Sigmoid colon (tissue), 4 donors: ENCODE results near the gene UST.

Source experiments
- EP300 ChIP-seq, 4 donors: sonication (generic); formaldehyde crosslinking; IDR thresholded peaks; one replicate each; pipeline ENCODE4 v1.6.1; 2017; ENCODE audit warnings: antibody characterized with exemption in 4 of 4
- POLR2A ChIP-seq, 2 donors: fragments of 450-650 bp; IDR thresholded peaks; one replicate each; pipeline ENCODE4 v1.6.1; 2016; ENCODE audit warnings: antibody characterized with exemption in 2 of 2, mild to moderate bottlenecking in 2 of 2, moderate library complexity in 2 of 2
- POLR2AphosphoS5 ChIP-seq, 4 donors: sonication (generic); formaldehyde crosslinking; IDR thresholded peaks; one replicate each; pipeline ENCODE4 v1.6.1; 2017; ENCODE audit warnings: antibody characterized with exemption in 4 of 4
- TF ChIP-seq, protein P1 (sequence below), 4 experiments: fragments of 450-650 bp in 3 of 4; fragments of 200-600 bp in 1 of 4; IDR thresholded peaks; one replicate each; pipeline ENCODE4 v1.5.1; 2016 to 2019; ENCODE audit warnings: antibody characterized with exemption in 4 of 4, mild to moderate bottlenecking in 3 of 4, moderate library complexity in 2 of 4

DNA sequence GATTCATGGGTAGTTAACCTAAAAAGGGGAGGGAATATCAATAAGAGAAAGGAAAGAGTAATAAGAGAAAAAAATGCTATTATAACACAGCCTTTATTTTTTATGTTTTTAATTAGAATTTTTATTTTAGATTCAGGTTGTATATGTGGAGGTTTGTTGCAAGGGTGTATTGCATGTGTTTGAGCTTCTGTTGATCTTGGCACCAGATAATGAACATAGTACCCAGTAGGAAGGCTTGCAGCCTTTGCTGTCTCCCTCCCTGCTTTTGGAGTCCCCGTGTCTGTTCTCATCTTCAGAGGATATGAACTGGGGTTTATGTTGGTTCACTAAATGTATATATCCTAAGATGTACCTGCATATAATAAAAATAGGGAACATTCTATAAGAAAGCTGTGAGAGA lies 250.0 kb downstream of the UST start:
- TF ChIP-seq, protein P1, sequence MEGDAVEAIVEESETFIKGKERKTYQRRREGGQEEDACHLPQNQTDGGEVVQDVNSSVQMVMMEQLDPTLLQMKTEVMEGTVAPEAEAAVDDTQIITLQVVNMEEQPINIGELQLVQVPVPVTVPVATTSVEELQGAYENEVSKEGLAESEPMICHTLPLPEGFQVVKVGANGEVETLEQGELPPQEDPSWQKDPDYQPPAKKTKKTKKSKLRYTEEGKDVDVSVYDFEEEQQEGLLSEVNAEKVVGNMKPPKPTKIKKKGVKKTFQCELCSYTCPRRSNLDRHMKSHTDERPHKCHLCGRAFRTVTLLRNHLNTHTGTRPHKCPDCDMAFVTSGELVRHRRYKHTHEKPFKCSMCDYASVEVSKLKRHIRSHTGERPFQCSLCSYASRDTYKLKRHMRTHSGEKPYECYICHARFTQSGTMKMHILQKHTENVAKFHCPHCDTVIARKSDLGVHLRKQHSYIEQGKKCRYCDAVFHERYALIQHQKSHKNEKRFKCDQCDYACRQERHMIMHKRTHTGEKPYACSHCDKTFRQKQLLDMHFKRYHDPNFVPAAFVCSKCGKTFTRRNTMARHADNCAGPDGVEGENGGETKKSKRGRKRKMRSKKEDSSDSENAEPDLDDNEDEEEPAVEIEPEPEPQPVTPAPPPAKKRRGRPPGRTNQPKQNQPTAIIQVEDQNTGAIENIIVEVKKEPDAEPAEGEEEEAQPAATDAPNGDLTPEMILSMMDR (IDR thresholded peaks at IDR 0.05), result no peak
- TF ChIP-seq POLR2AphosphoS5 (IDR thresholded peaks at IDR 0.05), result no peak
- no peak for TF ChIP-seq POLR2A (IDR thresholded peaks at IDR 0.05)
- TF ChIP-seq EP300 (IDR thresholded peaks at IDR 0.05), result no peak
